H9 (cell line): ENCODE data around the gene KIF1A. TPM values are rescaled to one million over a fixed set of nuclear protein-coding genes. Genes with fewer than 3 reads are reported as not detected.

Experiments
- DNase-seq: peaks from one replicate; pipeline ENCODE4 v3.0.0-alpha.2; 2017
- H2AFZ ChIP-seq: one replicate; pipeline ENCODE4 v1.6.1; 2013; ENCODE audit warnings: mild to moderate bottlenecking, low read length, control low read depth, moderate library complexity
- H2AK5ac ChIP-seq: 2 replicates; pipeline ENCODE4 v1.6.1; 2013; ENCODE audit warnings: low read length, control low read depth, mixed read lengths; ENCODE audit not compliant: insufficient read length
- H2BK120ac ChIP-seq: one replicate; pipeline ENCODE4 v1.6.1; 2013; ENCODE audit warnings: low read depth, mild to moderate bottlenecking, low read length, control low read depth, inconsistent platforms; ENCODE audit not compliant: poor library complexity, severe bottlenecking
- H2BK12ac ChIP-seq: 2 replicates; pipeline ENCODE4 v1.6.1; 2013; ENCODE audit warnings: low read length, control low read depth, mixed read lengths, low read depth; ENCODE audit not compliant: insufficient read length
- H2BK15ac ChIP-seq: 2 replicates; pipeline ENCODE4 v1.6.1; 2013; ENCODE audit warnings: low read depth, low read length, control low read depth
- H2BK20ac ChIP-seq: one replicate; pipeline ENCODE4 v1.6.1; 2013; ENCODE audit warnings: low read depth, mild to moderate bottlenecking, low read length, control low read depth, inconsistent platforms; ENCODE audit not compliant: poor library complexity, severe bottlenecking
- H2BK5ac ChIP-seq: 2 replicates; pipeline ENCODE4 v1.6.1; 2013; ENCODE audit warnings: low read length, control low read depth, mixed read lengths; ENCODE audit not compliant: insufficient read length
- H3K14ac ChIP-seq: 2 replicates; pipeline ENCODE4 v1.6.1; 2013; ENCODE audit warnings: low read length, control low read depth; ENCODE audit not compliant: insufficient read depth
- H3K18ac ChIP-seq: 2 replicates; pipeline ENCODE4 v1.6.1; 2013; ENCODE audit warnings: low read depth, mild to moderate bottlenecking, mixed read lengths, low read length, control low read depth; ENCODE audit not compliant: insufficient read length
- H3K23ac ChIP-seq: 2 replicates; pipeline ENCODE4 v1.6.1; 2013; ENCODE audit warnings: low read length, control low read depth, mixed read lengths, low read depth; ENCODE audit not compliant: insufficient read length
- H3K23me2 ChIP-seq: 2 replicates; pipeline ENCODE4 v1.6.1; 2013; ENCODE audit warnings: low read depth, mild to moderate bottlenecking, mixed read lengths, low read length, control low read depth; ENCODE audit not compliant: insufficient read length, poor library complexity, severe bottlenecking
- H3K27ac ChIP-seq: 2 replicates; pipeline ENCODE4 v1.5.1; 2013; ENCODE audit warnings: low read length, control low read depth, mixed read lengths, low read depth; ENCODE audit not compliant: insufficient read length
- H3K27me3 ChIP-seq: 2 replicates; pipeline ENCODE4 v1.6.1; 2013; ENCODE audit warnings: low read length, control low read depth, inconsistent platforms; ENCODE audit not compliant: insufficient read depth
- H3K4ac ChIP-seq: 2 replicates; pipeline ENCODE4 v1.6.1; 2013; ENCODE audit warnings: low read depth, mild to moderate bottlenecking, control low read depth, inconsistent platforms, low read length, moderate library complexity
- H3K4me1 ChIP-seq: 2 replicates; pipeline ENCODE4 v1.6.1; 2013; ENCODE audit warnings: low read length, control low read depth, inconsistent platforms; ENCODE audit not compliant: insufficient read depth
- H3K4me2 ChIP-seq: 2 replicates; pipeline ENCODE4 v1.6.1; 2013; ENCODE audit warnings: low read length, control low read depth, mixed read lengths; ENCODE audit not compliant: insufficient read length, insufficient read depth
- H3K56ac ChIP-seq: 2 replicates; pipeline ENCODE4 v1.6.1; 2013; ENCODE audit warnings: low read depth, mild to moderate bottlenecking, mixed read lengths, low read length, control low read depth; ENCODE audit not compliant: insufficient read length
- H3K79me1 ChIP-seq: 2 replicates; pipeline ENCODE4 v1.6.1; 2013; ENCODE audit warnings: low read depth, mild to moderate bottlenecking, moderate library complexity, low read length, control low read depth, inconsistent platforms; ENCODE audit not compliant: insufficient read depth, poor library complexity, severe bottlenecking
- H3K79me2 ChIP-seq: 2 replicates; pipeline ENCODE4 v1.6.1; 2013; ENCODE audit warnings: low read length, control low read depth, inconsistent platforms; ENCODE audit not compliant: insufficient read depth
- H3K9ac ChIP-seq: 2 replicates; pipeline ENCODE4 v1.6.1; 2013; ENCODE audit warnings: low read length, control low read depth, mixed read lengths; ENCODE audit not compliant: insufficient read length; ENCODE audit errors: extremely low read depth
- H3K9me3 ChIP-seq: one replicate; pipeline ENCODE4 v1.6.1; 2013; ENCODE audit warnings: low read depth, low read length, inconsistent platforms; ENCODE audit not compliant: control insufficient read depth
- H3T11ph ChIP-seq: one replicate; pipeline ENCODE4 v1.6.1; 2013; ENCODE audit warnings: mild to moderate bottlenecking, low read length, control low read depth, inconsistent platforms
- H4K20me1 ChIP-seq: one replicate; pipeline ENCODE4 v1.6.1; 2013; ENCODE audit not compliant: control insufficient read depth, insufficient read length, insufficient read depth
- H4K5ac ChIP-seq: 2 replicates; pipeline ENCODE4 v1.6.1; 2013; ENCODE audit warnings: low read depth, mild to moderate bottlenecking, mixed read lengths, low read length, control low read depth; ENCODE audit not compliant: insufficient read length
- H4K8ac ChIP-seq: replicated peaks from 2 replicates; pipeline ENCODE4 v1.6.1; 2013; ENCODE audit warnings: low read length, control low read depth, mixed read lengths, low read depth; ENCODE audit not compliant: insufficient read length
- H4K91ac ChIP-seq: 2 replicates; pipeline ENCODE4 v1.6.1; 2013; ENCODE audit warnings: low read depth, mild to moderate bottlenecking, moderate library complexity, mixed read lengths, low read length, control low read depth; ENCODE audit not compliant: insufficient read length
- H3K27ac Mint-ChIP-seq, 3 experiments: 2 replicates in 2 of 3; 3 replicates in 1 of 3; pipeline ENCODE4 v1.8.0; 2020 to 2021; ENCODE audit warnings: mixed read lengths in 3 of 3, mild to moderate bottlenecking in 1 of 3, moderate library complexity in 1 of 3
- H3K27me3 Mint-ChIP-seq: 2 replicates; pipeline ENCODE4 v1.8.0; 2021; ENCODE audit warnings: low read depth, mild to moderate bottlenecking, moderate library complexity, mixed read lengths
- H3K36me3 Mint-ChIP-seq, 3 experiments: 2 replicates in 2 of 3; 3 replicates in 1 of 3; pipeline ENCODE4 v1.8.0; 2020 to 2021; ENCODE audit warnings: low read depth in 3 of 3, mixed read lengths in 3 of 3; ENCODE audit not compliant: insufficient read depth in 1 of 3
- H3K4me1 Mint-ChIP-seq, 2 experiments: 2 replicates each; pipeline ENCODE4 v1.8.0; 2020; ENCODE audit warnings: mixed read lengths in 2 of 2
- H3K4me3 Mint-ChIP-seq, 2 experiments: 2 replicates in 1 of 2; 3 replicates in 1 of 2; pipeline ENCODE4 v1.8.0; 2020 to 2021; ENCODE audit warnings: mild to moderate bottlenecking in 2 of 2, mixed read lengths in 2 of 2, moderate library complexity in 1 of 2
- H3K9me3 Mint-ChIP-seq, 2 experiments: 2 replicates in 1 of 2; 3 replicates in 1 of 2; pipeline ENCODE4 v1.8.0; 2020; ENCODE audit warnings: mild to moderate bottlenecking in 2 of 2, mixed read lengths in 2 of 2, moderate library complexity in 1 of 2
- WGBS: extraction: QIAGEN DNeasy Blood & Tissue Kit; methylation state at CpG from one replicate; pipeline ENCODE4 v1.1.7; 2013; ENCODE audit warnings: missing lambda C conversion rate, low lambda C conversion rate, mixed read lengths; ENCODE audit not compliant: insufficient read length; ENCODE audit errors: extremely low coverage; 5-methylcytosine and 5-hydroxymethylcytosine counted together
- total RNA-seq: library from RNA; stranded (reverse); gene quantifications from 2 replicates; pipeline ENCODE4 v1.2.1, GENCODE V29; 2021
- TF ChIP-seq, protein P1 (sequence below): fragments of 200-600 bp; sonication (generic); conservative IDR thresholded peaks from 3 replicates; pipeline ENCODE4 v1.8.0; 2021; ENCODE audit warnings: antibody characterized with exemption, mild to moderate bottlenecking

KIF1A gene
- total RNA-seq, 1 experiment from 2014 or later, result 204 TPM

DNA sequence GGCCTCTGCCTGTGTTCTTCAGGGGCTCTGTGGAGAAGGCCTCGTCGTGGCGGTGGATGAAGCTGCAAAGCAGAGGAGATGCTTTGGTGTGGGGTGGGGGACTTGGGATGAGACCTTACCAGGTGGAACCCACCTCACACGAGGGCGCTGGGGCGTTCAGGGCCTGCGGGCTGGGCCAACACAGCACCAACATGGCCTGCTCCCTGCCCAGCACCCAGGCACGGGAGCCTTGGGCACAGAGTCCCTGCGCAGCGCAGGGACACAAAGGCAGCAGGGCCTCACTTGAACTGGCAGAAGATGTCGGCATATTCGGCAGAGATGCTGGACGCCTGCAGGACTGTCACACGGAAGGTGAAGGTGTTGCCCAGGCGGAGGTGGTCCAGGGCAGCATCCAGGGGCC lies 74.6 kb downstream of the KIF1A start:
- TF ChIP-seq, protein P1, sequence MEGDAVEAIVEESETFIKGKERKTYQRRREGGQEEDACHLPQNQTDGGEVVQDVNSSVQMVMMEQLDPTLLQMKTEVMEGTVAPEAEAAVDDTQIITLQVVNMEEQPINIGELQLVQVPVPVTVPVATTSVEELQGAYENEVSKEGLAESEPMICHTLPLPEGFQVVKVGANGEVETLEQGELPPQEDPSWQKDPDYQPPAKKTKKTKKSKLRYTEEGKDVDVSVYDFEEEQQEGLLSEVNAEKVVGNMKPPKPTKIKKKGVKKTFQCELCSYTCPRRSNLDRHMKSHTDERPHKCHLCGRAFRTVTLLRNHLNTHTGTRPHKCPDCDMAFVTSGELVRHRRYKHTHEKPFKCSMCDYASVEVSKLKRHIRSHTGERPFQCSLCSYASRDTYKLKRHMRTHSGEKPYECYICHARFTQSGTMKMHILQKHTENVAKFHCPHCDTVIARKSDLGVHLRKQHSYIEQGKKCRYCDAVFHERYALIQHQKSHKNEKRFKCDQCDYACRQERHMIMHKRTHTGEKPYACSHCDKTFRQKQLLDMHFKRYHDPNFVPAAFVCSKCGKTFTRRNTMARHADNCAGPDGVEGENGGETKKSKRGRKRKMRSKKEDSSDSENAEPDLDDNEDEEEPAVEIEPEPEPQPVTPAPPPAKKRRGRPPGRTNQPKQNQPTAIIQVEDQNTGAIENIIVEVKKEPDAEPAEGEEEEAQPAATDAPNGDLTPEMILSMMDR, result no peak
- peaks cover 58 to 91% (median 84%) of the 10 kb centered on the region in 3 experiments; a peak in 6 of 7 replicates for H3K36me3 Mint-ChIP-seq

More for the DNA sequence above, 74.6 kb downstream of the KIF1A start:
- no peak overlapping the region for H3K56ac ChIP-seq
- no peaks in the 10 kb centered on the region for H3K4me1 Mint-ChIP-seq
- H3K4me1 ChIP-seq, result no peaks in the 10 kb centered on the region
- H3K18ac ChIP-seq, result no peak overlapping the region
- H2AK5ac ChIP-seq, result no peak overlapping the region
- no peak overlapping the region for H2BK5ac ChIP-seq
- WGBS, result no CpG with 5 or more reads among the region's 15 CpGs
- no peak overlapping the region for H3K4ac ChIP-seq
- H3K27ac Mint-ChIP-seq, result no peak overlapping the region
- H3K27ac ChIP-seq, result no peak overlapping the region
- no peak overlapping the region for H3K23ac ChIP-seq
- no peak overlapping the region for H2BK120ac ChIP-seq
- H3K27me3 ChIP-seq, result no peaks in the 10 kb centered on the region
- H2BK12ac ChIP-seq, result no peak overlapping the region
- no peak overlapping the region for H3K4me2 ChIP-seq
- no peak overlapping the region for H3K14ac ChIP-seq
- H2BK20ac ChIP-seq, result no peak overlapping the region
- no peaks in the 10 kb centered on the region for H3K9me3 Mint-ChIP-seq
- no peak overlapping the region for H4K8ac ChIP-seq
- no peak overlapping the region for H4K5ac ChIP-seq
- H3K79me2 ChIP-seq, result no peaks in the 10 kb centered on the region
- H2AFZ ChIP-seq, result no peak overlapping the region
- H2BK15ac ChIP-seq, result no peak overlapping the region
- H3T11ph ChIP-seq, result no peak overlapping the region
- H3K79me1 ChIP-seq, result no peaks in the 10 kb centered on the region
- H3K27me3 Mint-ChIP-seq, result no peaks in the 10 kb centered on the region; the same call in 1 of the 2 replicates
- H4K91ac ChIP-seq, result no peak overlapping the region
- no peak overlapping the region for H3K9ac ChIP-seq
- DNase-seq, result no peak
- H3K23me2 ChIP-seq, result no peaks in the 10 kb centered on the region
- no peaks in the 10 kb centered on the region for H3K9me3 ChIP-seq
- H3K4me3 Mint-ChIP-seq, result no peak overlapping the region
- no peaks in the 10 kb centered on the region for H4K20me1 ChIP-seq
